Mesodermal cell (in vitro differentiated cells): ENCODE data around the gene ZDHHC24.
A peak's percentile ranks its signal among the peaks of the same experiment; 100 is the strongest.

Source experiments
- H3K27ac ChIP-seq: 2 replicates; pipeline ENCODE4 v1.7.0; 2013; ENCODE audit warnings: mild to moderate bottlenecking, low read depth, low read length, moderate library complexity; ENCODE audit not compliant: severe bottlenecking
- H3K36me3 ChIP-seq: 2 replicates; pipeline ENCODE4 v1.7.1; 2013; ENCODE audit warnings: mild to moderate bottlenecking, low read length, moderate library complexity; ENCODE audit not compliant: control insufficient read depth, insufficient read depth
- H3K4me1 ChIP-seq: one replicate; pipeline ENCODE4 v1.7.1; 2013; ENCODE audit warnings: mild to moderate bottlenecking, low read length; ENCODE audit not compliant: insufficient read depth, control insufficient read depth, poor library complexity, severe bottlenecking
- H3K4me3 ChIP-seq: 2 replicates; pipeline ENCODE4 v1.7.0; 2013; ENCODE audit warnings: low read length, control low read depth, mild to moderate bottlenecking; ENCODE audit not compliant: insufficient read depth, poor library complexity, severe bottlenecking; ENCODE audit errors: extremely low read depth
- H3K9me3 ChIP-seq: 2 replicates; pipeline ENCODE4 v1.7.1; 2013; ENCODE audit warnings: mild to moderate bottlenecking, low read length, moderate library complexity; ENCODE audit not compliant: control insufficient read depth
- WGBS, 2 experiments: methylation state at CpG; one replicate each; pipeline ENCODE4 v1.1.5; 2013; ENCODE audit warnings: missing lambda C conversion rate in 2 of 2; ENCODE audit not compliant: insufficient coverage in 2 of 2; 5-methylcytosine and 5-hydroxymethylcytosine counted together

ZDHHC24 gene

GRCh38 chr11:66495401-66495854 lies 50.4 kb downstream of the ZDHHC24 start:
- 94 to 95% methylated on average over 11 to 14 of the region's 17 CpGs for WGBS, 2 experiments
- Histone ChIP-seq H3K4me3 (no peak overlapping the region), H3K27ac (no peak overlapping the region), H3K36me3 (peaks cover 40% of the 10 kb centered on the region), H3K9me3 (no peaks in the 10 kb centered on the region), H3K4me1 (no peaks in the 10 kb centered on the region)

GRCh38 chr11:66494935-66495334 lies 50.9 kb downstream of the ZDHHC24 start:
- peaks cover 38% of the 10 kb centered on the region for H3K36me3 ChIP-seq
- 89 to 97% methylated on average over 13 to 14 of the region's 14 CpGs for WGBS, 2 experiments

GRCh38 chr11:66494458-66494857 lies 51.4 kb downstream of the ZDHHC24 start:
- Histone ChIP-seq H3K27ac (no peak overlapping the region), H3K36me3 (peaks cover 36% of the 10 kb centered on the region), H3K4me1 (no peaks in the 10 kb centered on the region), H3K9me3 (no peaks in the 10 kb centered on the region), H3K4me3 (no peak overlapping the region)
- 95 to 97% methylated on average over 7 of the region's 7 CpGs for WGBS, 2 experiments

More at GRCh38 chr11:66494935-66495334, 50.9 kb downstream of the ZDHHC24 start:
- Histone ChIP-seq H3K9me3 (no peaks in the 10 kb centered on the region), H3K27ac (no peak overlapping the region), H3K4me1 (no peaks in the 10 kb centered on the region), H3K4me3 (no peak overlapping the region)

- H3K36me3 ChIP-seq = peaks cover 31% of the 10 kb centered on the region
Observed at GRCh38 chr11:66493130-66493529, 52.7 kb downstream of the ZDHHC24 start.

GRCh38 chr11:66492161-66492865 lies 53.5 kb downstream of the ZDHHC24 start:
- H3K36me3 ChIP-seq = peaks cover 31% of the 10 kb centered on the region

More at GRCh38 chr11:66493130-66493529, 52.7 kb downstream of the ZDHHC24 start:
- Histone ChIP-seq H3K4me1 (no peaks in the 10 kb centered on the region), H3K4me3 (no peak overlapping the region), H3K27ac (no peak overlapping the region), H3K9me3 (no peaks in the 10 kb centered on the region)
- 87 to 99% methylated on average over 7 to 9 of the region's 10 CpGs for WGBS, 2 experiments

DNA sequence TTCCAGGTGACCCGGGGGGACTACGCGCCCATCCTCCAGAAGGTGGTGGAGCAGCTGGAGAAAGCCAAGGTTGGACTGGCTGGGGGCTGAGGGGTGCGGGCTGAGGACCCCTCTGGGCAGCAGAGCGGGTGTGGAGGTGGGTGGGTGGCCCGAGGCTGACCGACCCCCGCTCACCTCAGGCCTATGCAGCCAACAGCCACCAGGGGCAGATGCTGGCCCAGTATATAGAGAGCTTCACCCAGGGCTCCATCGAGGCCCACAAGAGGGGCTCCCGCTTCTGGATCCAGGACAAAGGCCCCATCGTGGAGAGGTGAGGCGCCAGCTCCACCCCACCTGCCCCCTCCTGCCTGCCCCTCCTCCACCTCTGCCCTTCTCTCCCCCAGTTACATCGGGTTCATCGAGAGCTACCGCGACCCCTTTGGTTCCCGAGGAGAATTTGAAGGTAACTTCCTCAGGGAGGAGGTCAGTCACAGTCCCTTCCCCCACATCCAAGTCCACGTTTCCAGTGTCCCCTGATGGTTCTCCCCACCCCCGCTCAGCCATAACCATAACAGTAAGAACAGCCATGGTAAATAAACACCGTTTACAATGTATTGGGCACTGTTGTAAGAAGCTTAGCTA lies 54.4 kb downstream of the ZDHHC24 start:
- Histone ChIP-seq H3K36me3 (peaks cover 31% of the 10 kb centered on the region), H3K4me3 (no peak overlapping the region), H3K4me1 (no peaks in the 10 kb centered on the region), H3K27ac (no peak overlapping the region), H3K9me3 (no peaks in the 10 kb centered on the region)
- 77 to 81% methylated on average over 13 to 15 of the region's 20 CpGs for WGBS, 2 experiments

More at GRCh38 chr11:66492161-66492865, 53.5 kb downstream of the ZDHHC24 start:
- no peak overlapping the region for H3K4me3 ChIP-seq
- 96 to 98% methylated on average over 7 to 8 of the region's 10 CpGs for WGBS, 2 experiments
- H3K9me3 ChIP-seq = no peaks in the 10 kb centered on the region
- no peaks in the 10 kb centered on the region for H3K4me1 ChIP-seq
- H3K27ac ChIP-seq = no peak overlapping the region

DNA sequence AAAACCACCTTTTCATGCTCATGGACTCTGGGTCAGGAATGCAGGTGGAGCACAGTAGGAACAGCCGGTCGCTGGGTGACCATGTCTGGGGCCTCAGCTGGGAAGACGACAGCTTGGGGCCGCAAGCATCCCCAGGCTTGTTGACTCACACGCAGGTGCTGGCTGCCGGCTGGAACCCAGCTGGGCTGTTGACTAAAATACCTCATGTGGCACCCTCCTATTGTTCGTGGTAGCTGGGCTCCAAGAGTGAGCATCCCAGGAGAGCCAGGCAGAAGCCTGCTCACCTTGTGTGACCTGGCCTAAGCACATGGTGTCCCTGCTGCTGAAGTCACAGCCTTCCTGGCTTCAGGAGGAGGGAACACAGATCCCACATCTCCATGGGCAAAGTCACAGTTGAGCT lies 56.2 kb downstream of the ZDHHC24 start:
- Histone ChIP-seq H3K4me1 (no peaks in the 10 kb centered on the region), H3K36me3 (peaks cover 29% of the 10 kb centered on the region), H3K4me3 (no peak overlapping the region), H3K27ac (no peak overlapping the region), H3K9me3 (no peaks in the 10 kb centered on the region)
- 90 to 92% methylated on average over 7 of the region's 7 CpGs for WGBS, 2 experiments

DNA sequence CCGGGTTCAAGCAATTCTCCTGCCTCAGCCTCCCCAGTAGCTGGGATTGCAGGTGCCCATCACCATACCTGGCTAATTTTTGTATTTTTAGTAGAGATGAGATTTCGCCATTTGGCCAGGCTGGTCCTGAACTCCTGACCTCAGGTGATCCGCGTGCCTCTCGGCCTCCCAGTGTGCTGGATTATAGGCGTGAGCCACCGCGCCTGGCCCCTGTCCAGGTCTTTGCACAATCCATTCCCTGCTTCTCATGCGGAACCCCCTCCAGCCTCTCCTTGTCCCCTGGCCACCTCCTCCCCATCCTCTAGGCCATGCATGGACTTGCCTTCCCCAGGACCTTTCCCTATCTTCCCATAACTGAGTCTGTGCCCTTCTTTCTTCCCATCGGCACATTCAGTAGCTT lies 56.9 kb downstream of the ZDHHC24 start:
- H3K36me3 ChIP-seq = peaks cover 29% of the 10 kb centered on the region
- no peak overlapping the region for H3K27ac ChIP-seq
- no peaks in the 10 kb centered on the region for H3K9me3 ChIP-seq
- H3K4me3 ChIP-seq = no peak overlapping the region
- H3K4me1 ChIP-seq = no peaks in the 10 kb centered on the region
- 95 to 97% methylated on average over 10 of the region's 10 CpGs for WGBS, 2 experiments

DNA sequence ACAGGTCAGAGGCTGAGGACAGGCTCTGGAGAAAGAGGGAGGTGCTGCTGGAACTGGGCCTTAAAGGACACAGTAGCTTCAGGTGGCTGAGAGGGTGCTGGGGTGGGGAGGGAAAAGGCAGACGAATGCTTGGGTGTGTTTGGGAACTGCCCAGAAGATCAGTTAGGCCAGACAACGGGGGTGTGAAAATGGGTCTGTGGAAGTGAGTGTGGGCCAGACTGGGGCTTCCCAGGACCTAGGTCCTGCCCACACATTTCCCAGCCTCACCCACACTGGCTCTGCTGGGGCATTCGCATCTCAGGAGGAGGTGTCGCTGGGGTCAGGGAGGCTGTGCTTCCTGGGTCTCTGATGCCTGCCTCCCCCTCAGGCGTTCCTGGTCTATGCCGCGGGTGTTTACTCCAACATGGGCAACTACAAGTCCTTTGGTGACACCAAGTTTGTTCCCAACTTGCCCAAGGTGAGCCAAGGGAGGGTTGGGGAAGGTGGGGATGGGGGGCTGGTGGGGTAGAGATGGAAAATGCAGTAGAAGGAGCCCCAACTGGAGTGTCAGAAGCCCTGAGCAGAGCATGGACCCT lies 61.0 kb downstream of the ZDHHC24 start:
- no peaks in the 10 kb centered on the region for H3K4me1 ChIP-seq
- WGBS, 2 experiments = 94 to 98% methylated on average over 5 to 6 of the region's 7 CpGs
- peaks cover 24% of the 10 kb centered on the region for H3K36me3 ChIP-seq
- H3K27ac ChIP-seq = no peak overlapping the region
- no peaks in the 10 kb centered on the region for H3K9me3 ChIP-seq
- no peak overlapping the region for H3K4me3 ChIP-seq

DNA sequence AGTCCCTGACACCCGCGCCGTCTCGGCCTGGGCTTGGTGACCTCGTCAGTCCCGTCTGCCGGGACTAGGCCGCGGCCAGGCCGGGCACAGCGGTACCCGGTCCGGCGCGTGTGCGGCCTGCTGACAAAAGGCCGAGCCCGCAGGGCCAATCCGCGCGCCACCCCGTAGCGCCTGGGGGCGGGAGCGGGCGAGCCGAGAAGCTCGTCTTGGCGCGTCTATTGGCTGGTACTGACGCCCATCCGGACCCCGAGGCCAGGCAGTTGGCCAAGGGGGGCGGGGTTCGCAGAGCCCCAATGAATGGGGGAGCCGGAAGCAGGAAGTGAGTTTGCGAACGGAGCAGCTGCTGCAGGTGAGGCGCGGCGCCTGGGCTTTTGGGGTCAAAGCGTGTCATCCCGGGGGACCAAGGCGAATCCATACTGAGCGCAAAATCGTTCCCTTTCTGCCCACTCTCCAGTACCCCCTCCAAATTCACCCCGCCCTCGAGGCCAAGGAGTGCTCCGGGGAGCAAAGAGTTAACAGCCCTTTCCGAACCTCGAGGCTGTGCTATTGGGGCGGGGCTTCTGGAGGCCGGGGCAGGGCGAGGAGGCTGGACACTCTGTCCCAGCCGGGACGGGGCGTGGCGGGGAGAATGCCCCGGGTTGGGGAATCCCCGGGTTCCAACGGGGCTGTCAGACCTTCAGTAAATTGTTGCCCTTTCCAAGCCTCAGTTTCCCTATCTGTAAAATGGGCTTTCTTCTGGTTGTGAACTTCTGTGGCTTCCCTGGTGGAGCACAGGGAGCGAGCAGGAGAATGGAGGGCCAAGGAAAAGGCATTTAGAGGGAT lies 65.5 kb downstream of the ZDHHC24 start, which contains the start of gene DPP3:
TSS of gene DPP3 (plus strand) at position 318 of the 822 bp plus-strand sequence. CDS start 1,767 bp downstream, outside the sequence.
- no peaks in the 10 kb centered on the region for H3K4me1 ChIP-seq

More for the DNA sequence above, 65.5 kb downstream of the ZDHHC24 start, which contains the start of gene DPP3:
- peak within 1 kb of the TSS; percentile 77 for H3K4me3 ChIP-seq
- H3K36me3 ChIP-seq = peaks cover 16% of the 10 kb centered on the region
- peak within 1 kb of the TSS; percentile 89 for H3K27ac ChIP-seq
- 0 to 1% methylated on average over 52 to 58 of the region's 62 CpGs for WGBS, 2 experiments
- H3K9me3 ChIP-seq = no peaks in the 10 kb centered on the region
